PC-3 (cell line): ENCODE measurements around the gene SLC35E3. TPM values are rescaled to one million over a fixed set of nuclear protein-coding genes. Genes with fewer than 3 reads are reported as not detected.

ENCODE experiments used
- ATAC-seq: fragments of 200-7000 bp; cut with Tn5 transposase; 2 replicates; pipeline ENCODE4 v1.9.1; 2020; ENCODE audit warnings: mild to moderate bottlenecking, moderate library complexity
- BruUV-seq: library from RNA; stranded (reverse); fragments of 400-500 nt; replicated peaks from 2 replicates; lab custom pipeline; 2021; lab: Mats Ljungman, UMichigan
- CTCF ChIA-PET: fragments of 300-600 bp; sonication (Branson Sonifier 250); formaldehyde crosslinking; loops from one replicate; lab custom pipeline; 2022; ENCODE audit warnings: antibody characterized with exemption; lab: Charles Lee
- POLR2A ChIA-PET: fragments of 300-600 bp; sonication (Branson Sonifier 250); formaldehyde crosslinking; loops from one replicate; lab custom pipeline; 2022; ENCODE audit warnings: antibody characterized with exemption; ENCODE audit not compliant: unreplicated experiment; lab: Charles Lee
- DNase-seq: peaks from one replicate; pipeline ENCODE4 v3.0.0-alpha.2; 2015
- H2AFZ ChIP-seq: fragments of 300-600 bp; sonication (generic); 2 replicates; pipeline ENCODE4 v1.6.0; 2016; ENCODE audit warnings: antibody characterized with exemption, low read length
- H3F3A ChIP-seq: fragments of 300-600 bp; sonication (generic); one replicate; pipeline ENCODE4 v1.6.0; 2017; ENCODE audit warnings: antibody characterized with exemption, low read length, control low read depth, mild to moderate bottlenecking; ENCODE audit not compliant: unreplicated experiment
- H3K27ac ChIP-seq: fragments of 300-600 bp; sonication (generic); 2 replicates; pipeline ENCODE4 v1.5.1; 2016; ENCODE audit warnings: mild to moderate bottlenecking, low read length
- H3K27me3 ChIP-seq: fragments of 300-600 bp; sonication (generic); 2 replicates; pipeline ENCODE4 v1.6.1; 2016; ENCODE audit warnings: low read length, mixed read lengths
- H3K36me3 ChIP-seq: fragments of 300-600 bp; sonication (generic); 2 replicates; pipeline ENCODE4 v1.6.1; 2016; ENCODE audit warnings: low read depth, mixed run types, low read length, mixed read lengths
- H3K4me1 ChIP-seq: fragments of 300-600 bp; sonication (generic); 2 replicates; pipeline ENCODE4 v1.5.1; 2016; ENCODE audit warnings: low read length; ENCODE audit not compliant: insufficient read depth
- H3K4me2 ChIP-seq: fragments of 300-600 bp; sonication (generic); 2 replicates; pipeline ENCODE4 v1.6.0; 2016; ENCODE audit warnings: low read length
- H3K4me3 ChIP-seq: fragments of 300-600 bp; sonication (generic); 2 replicates; pipeline ENCODE4 v1.5.1; 2016; ENCODE audit warnings: mild to moderate bottlenecking, low read length, mixed read lengths
- H3K79me2 ChIP-seq: fragments of 300-600 bp; sonication (generic); 2 replicates; pipeline ENCODE4 v1.6.1; 2017; ENCODE audit warnings: low read length, mixed read lengths
- H3K9ac ChIP-seq: fragments of 300-600 bp; sonication (generic); 2 replicates; pipeline ENCODE4 v1.6.0; 2016; ENCODE audit warnings: mild to moderate bottlenecking, low read length
- H3K9me2 ChIP-seq: fragments of 300-600 bp; sonication (generic); replicated peaks from 2 replicates; pipeline ENCODE4 v1.6.1; 2016; ENCODE audit warnings: mixed run types, low read length, mixed read lengths
- H3K9me3 ChIP-seq: fragments of 300-600 bp; sonication (generic); 2 replicates; pipeline ENCODE4 v1.6.1; 2016; ENCODE audit warnings: low read length, mixed read lengths
- H4K20me1 ChIP-seq: fragments of 300-600 bp; sonication (generic); 2 replicates; pipeline ENCODE4 v1.6.1; 2016; ENCODE audit warnings: low read length, mixed read lengths
- EZH2 ChIP-seq: fragments of 300-600 bp; sonication (generic); IDR thresholded peaks from one replicate; pipeline ENCODE4 v1.6.1; 2017; ENCODE audit warnings: antibody characterized with exemption, mild to moderate bottlenecking, low read length; ENCODE audit not compliant: unreplicated experiment
- EZH2phosphoT487 ChIP-seq: fragments of 300-600 bp; sonication (generic); IDR thresholded peaks from 2 replicates; pipeline ENCODE4 v1.6.1; 2018; ENCODE audit warnings: mild to moderate bottlenecking, antibody characterized with exemption, low read length, borderline replicate concordance
- intact Hi-C: fragments of 100-400 bp; cut with micrococcal nuclease; formaldehyde crosslinking; loops from 2 replicates; pipeline ENCODE4 v1.9.0; 2023
- total RNA-seq: library from RNA; depleted of rRNA; stranded (reverse); fragments of >200 nt; gene quantifications from 2 replicates; pipeline ENCODE4 v1.2.3, GENCODE V29; 2014
- TF ChIP-seq, protein P1 (sequence below): fragments of 300-600 bp; sonication (generic); conservative IDR thresholded peaks from 2 replicates; pipeline ENCODE4 v1.5.1; 2017; ENCODE audit warnings: antibody characterized with exemption, low read depth, mild to moderate bottlenecking, low read length

Gene SLC35E3
- total RNA-seq, 1 experiment from 2014 or later = 2.2 TPM

DNA sequence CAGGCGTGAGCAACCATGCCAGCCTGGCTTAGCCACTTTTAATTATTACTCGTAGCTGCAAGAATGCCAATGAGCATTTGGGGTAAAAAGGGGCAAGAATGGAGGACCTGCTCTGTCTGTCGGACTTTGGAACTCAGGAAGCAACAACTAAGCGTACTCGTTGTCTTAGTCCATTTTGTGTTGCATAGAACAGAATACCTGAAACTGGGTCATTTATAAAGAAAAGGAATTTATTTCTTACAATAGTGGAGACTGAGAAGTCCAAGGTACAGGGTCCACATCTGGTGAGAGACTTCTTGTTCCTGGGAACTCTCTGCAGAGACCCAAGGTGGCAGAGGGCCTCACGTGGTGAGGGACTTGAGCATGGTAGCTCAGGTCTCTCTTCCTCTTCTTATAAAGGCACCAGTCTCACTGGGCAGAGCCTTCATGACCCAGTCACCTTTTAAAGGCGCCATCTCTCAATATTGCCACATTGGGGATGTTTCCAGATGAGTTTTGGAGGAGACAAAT is 29.2 kb downstream of the SLC35E3 start:
- no TSS peak for BruUV-seq
- TF ChIP-seq EZH2phosphoT487 = no peak
- TF ChIP-seq, protein P1, sequence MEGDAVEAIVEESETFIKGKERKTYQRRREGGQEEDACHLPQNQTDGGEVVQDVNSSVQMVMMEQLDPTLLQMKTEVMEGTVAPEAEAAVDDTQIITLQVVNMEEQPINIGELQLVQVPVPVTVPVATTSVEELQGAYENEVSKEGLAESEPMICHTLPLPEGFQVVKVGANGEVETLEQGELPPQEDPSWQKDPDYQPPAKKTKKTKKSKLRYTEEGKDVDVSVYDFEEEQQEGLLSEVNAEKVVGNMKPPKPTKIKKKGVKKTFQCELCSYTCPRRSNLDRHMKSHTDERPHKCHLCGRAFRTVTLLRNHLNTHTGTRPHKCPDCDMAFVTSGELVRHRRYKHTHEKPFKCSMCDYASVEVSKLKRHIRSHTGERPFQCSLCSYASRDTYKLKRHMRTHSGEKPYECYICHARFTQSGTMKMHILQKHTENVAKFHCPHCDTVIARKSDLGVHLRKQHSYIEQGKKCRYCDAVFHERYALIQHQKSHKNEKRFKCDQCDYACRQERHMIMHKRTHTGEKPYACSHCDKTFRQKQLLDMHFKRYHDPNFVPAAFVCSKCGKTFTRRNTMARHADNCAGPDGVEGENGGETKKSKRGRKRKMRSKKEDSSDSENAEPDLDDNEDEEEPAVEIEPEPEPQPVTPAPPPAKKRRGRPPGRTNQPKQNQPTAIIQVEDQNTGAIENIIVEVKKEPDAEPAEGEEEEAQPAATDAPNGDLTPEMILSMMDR = no peak
- TF ChIP-seq EZH2 = no peak
- no peaks in the 10 kb centered on the region for H4K20me1 ChIP-seq
- DNase-seq = no peak
- H3K27me3 ChIP-seq = no peaks in the 10 kb centered on the region
- no peaks in the 10 kb centered on the region for H3K9me3 ChIP-seq
- no peaks in the 10 kb centered on the region for H3K79me2 ChIP-seq
- no peaks in the 10 kb centered on the region for H3K9me2 ChIP-seq
- no peaks in the 10 kb centered on the region for H3F3A ChIP-seq
- no peak overlapping the region for H2AFZ ChIP-seq
- no peaks in the 10 kb centered on the region for H3K36me3 ChIP-seq
- no peak for ATAC-seq
- ChIA-PET POLR2A (no interaction called here), CTCF (no interaction called here)
- no peaks in the 10 kb centered on the region for H3K4me1 ChIP-seq
- H3K4me2 ChIP-seq = no peak overlapping the region
- H3K9ac ChIP-seq = no peak overlapping the region
- no peak overlapping the region for H3K27ac ChIP-seq
- H3K4me3 ChIP-seq = no peak overlapping the region
- intact Hi-C loops = no loop called here

DNA sequence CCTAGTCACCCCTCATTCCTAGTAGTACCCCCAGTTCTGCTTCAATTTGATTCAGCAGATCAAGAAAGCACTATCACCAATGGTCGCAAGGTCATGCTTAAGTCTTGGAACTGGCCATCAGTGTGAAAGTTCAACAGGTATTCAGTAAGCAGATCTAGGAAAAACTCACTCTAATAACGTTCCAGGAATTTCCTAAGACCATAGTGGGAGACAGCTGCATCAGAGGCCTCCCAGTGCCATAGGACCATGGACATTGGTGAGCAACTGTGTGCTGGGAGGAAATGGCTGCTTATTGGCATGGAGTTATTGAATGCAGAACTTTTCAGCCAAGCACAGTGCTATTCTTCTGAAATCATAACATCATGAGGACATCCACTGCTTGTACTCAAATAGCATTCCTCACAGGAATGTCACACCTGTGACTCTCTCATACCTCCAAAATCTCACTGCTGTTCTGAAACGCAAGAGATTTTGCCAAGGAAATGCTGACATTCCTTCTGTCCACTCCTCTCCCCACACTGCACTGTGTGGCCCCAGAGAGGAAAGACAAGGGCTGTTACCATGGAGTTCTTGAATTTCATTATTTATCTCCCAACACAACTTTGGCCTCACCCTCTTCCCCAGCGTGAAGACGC is 31.1 kb downstream of the SLC35E3 start:
- H3K9me3 ChIP-seq = no peaks in the 10 kb centered on the region
- H3K4me1 ChIP-seq = no peaks in the 10 kb centered on the region
- DNase-seq (no peak), ATAC-seq (no peak)
- no peak overlapping the region for H3K4me3 ChIP-seq
- intact Hi-C loops = no loop called here
- no peak overlapping the region for H3K4me2 ChIP-seq
- no peaks in the 10 kb centered on the region for H3K36me3 ChIP-seq
- no peak overlapping the region for H3K27ac ChIP-seq
- no peaks in the 10 kb centered on the region for H3K27me3 ChIP-seq
- BruUV-seq = no TSS peak
- H2AFZ ChIP-seq = no peak overlapping the region
- H3K9ac ChIP-seq = no peak overlapping the region
- POLR2A ChIA-PET = no interaction called here
- CTCF ChIA-PET = no interaction called here
- TF ChIP-seq EZH2 = no peak
- TF ChIP-seq EZH2phosphoT487 = no peak
- TF ChIP-seq, protein P1 = no peak
- H3K79me2 ChIP-seq = no peaks in the 10 kb centered on the region
- no peaks in the 10 kb centered on the region for H3K9me2 ChIP-seq
- H4K20me1 ChIP-seq = no peaks in the 10 kb centered on the region
- H3F3A ChIP-seq = no peaks in the 10 kb centered on the region

DNA sequence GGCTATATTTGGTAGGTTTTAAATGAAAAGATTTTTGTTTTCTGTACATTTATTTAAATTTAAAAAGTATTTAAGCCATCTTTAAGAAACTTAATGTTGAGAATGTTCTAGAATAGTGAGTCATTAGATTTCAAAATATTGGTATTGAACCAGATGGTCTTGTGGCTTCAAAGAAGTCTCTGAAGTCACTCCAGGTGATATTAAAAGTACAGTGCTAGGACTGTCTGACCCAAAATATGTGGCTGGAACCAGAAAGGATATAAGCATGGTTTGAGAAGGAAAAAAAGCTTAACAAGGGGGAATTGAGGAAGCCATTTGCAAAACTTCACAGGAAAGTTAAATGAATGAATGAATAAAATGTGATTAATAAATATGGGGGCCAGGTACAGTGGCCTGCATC is 33.3 kb downstream of the SLC35E3 start:
- no peaks in the 10 kb centered on the region for H3K27me3 ChIP-seq
- H3K4me1 ChIP-seq = no peaks in the 10 kb centered on the region
- intact Hi-C loops = no loop called here
- H3K4me2 ChIP-seq = no peak overlapping the region
- H2AFZ ChIP-seq = no peak overlapping the region
- BruUV-seq = no TSS peak
- CTCF ChIA-PET = no interaction called here
- no peak overlapping the region for H3K4me3 ChIP-seq
- POLR2A ChIA-PET = no interaction called here
- H4K20me1 ChIP-seq = no peaks in the 10 kb centered on the region
- no peaks in the 10 kb centered on the region for H3K9me3 ChIP-seq
- ATAC-seq (no peak), DNase-seq (no peak)
- no peaks in the 10 kb centered on the region for H3K79me2 ChIP-seq
- no peak overlapping the region for H3K27ac ChIP-seq
- no peak overlapping the region for H3K9ac ChIP-seq
- H3K9me2 ChIP-seq = no peaks in the 10 kb centered on the region
- no peaks in the 10 kb centered on the region for H3F3A ChIP-seq
- TF ChIP-seq EZH2 (no peak), EZH2phosphoT487 (no peak)
- TF ChIP-seq, protein P1 = no peak
- H3K36me3 ChIP-seq = no peaks in the 10 kb centered on the region
